ENCODE data around the gene IL10RA.

The IL10RA gene

GRCh38 chr11:117992136-117992535 lies 5.9 kb downstream of the IL10RA start:
- DNase-seq (ENCODE audit: low spot score) = no peak
- no peak for TF ChIP-seq CTCF (IDR thresholded peaks at IDR 0.05; ENCODE audit: extremely low read depth, insufficient read depth, missing control alignments)
- in situ Hi-C loops (cut with MboI; ENCODE audit: low pct_unique_long_range_greater_than_20kb, low sequenced_read_pairs, unreplicated experiment) = no loop called here

GRCh38 chr11:117992620-117993019 lies 6.4 kb downstream of the IL10RA start:
- TF ChIP-seq CTCF (IDR thresholded peaks at IDR 0.05; ENCODE audit: extremely low read depth, insufficient read depth, missing control alignments) = no peak
- in situ Hi-C loops (cut with MboI; ENCODE audit: low pct_unique_long_range_greater_than_20kb, low sequenced_read_pairs, unreplicated experiment) = no loop called here
- DNase-seq (ENCODE audit: low spot score) = no peak

GRCh38 chr11:117993988-117994745 lies 8.0 kb downstream of the IL10RA start:
- DNase-seq (ENCODE audit: low spot score) = no peak
- in situ Hi-C loops (cut with MboI; ENCODE audit: low pct_unique_long_range_greater_than_20kb, low sequenced_read_pairs, unreplicated experiment) = no loop called here
- TF ChIP-seq CTCF (IDR thresholded peaks at IDR 0.05; ENCODE audit: extremely low read depth, insufficient read depth, missing control alignments) = no peak

GRCh38 chr11:117995472-117995871 lies 9.3 kb downstream of the IL10RA start:
- no peak for DNase-seq (ENCODE audit: low spot score)
- in situ Hi-C loops (cut with MboI; ENCODE audit: low pct_unique_long_range_greater_than_20kb, low sequenced_read_pairs, unreplicated experiment) = no loop called here
- TF ChIP-seq CTCF (IDR thresholded peaks at IDR 0.05; ENCODE audit: extremely low read depth, insufficient read depth, missing control alignments) = no peak

- DNase-seq (ENCODE audit: low spot score) = no peak
- in situ Hi-C loops (cut with MboI; ENCODE audit: low pct_unique_long_range_greater_than_20kb, low sequenced_read_pairs, unreplicated experiment) = no loop called here
- TF ChIP-seq CTCF (IDR thresholded peaks at IDR 0.05; ENCODE audit: extremely low read depth, insufficient read depth, missing control alignments) = no peak
These were observed 9.9 kb downstream of the IL10RA start for GRCh38 chr11:117996058-117996457.

GRCh38 chr11:117997406-117997805 lies 11.2 kb downstream of the IL10RA start:
- in situ Hi-C loops (cut with MboI; ENCODE audit: low pct_unique_long_range_greater_than_20kb, low sequenced_read_pairs, unreplicated experiment) = no loop called here
- no peak for DNase-seq (ENCODE audit: low spot score)
- TF ChIP-seq CTCF (IDR thresholded peaks at IDR 0.05; ENCODE audit: extremely low read depth, insufficient read depth, missing control alignments) = no peak

Measured in GM13977 (cell line).